GM18873 (cell line): ENCODE results near the gene ACAP3.

Source experiments
- ATAC-seq: cut with Tn5 transposase; IDR thresholded peaks from one replicate; pipeline ENCODE4 v1.9.1; 2021; ENCODE audit warnings: mild to moderate bottlenecking, moderate library complexity, moderate number of reproducible peaks; ENCODE audit not compliant: unreplicated experiment, low FRiP score

Gene ACAP3

DNA sequence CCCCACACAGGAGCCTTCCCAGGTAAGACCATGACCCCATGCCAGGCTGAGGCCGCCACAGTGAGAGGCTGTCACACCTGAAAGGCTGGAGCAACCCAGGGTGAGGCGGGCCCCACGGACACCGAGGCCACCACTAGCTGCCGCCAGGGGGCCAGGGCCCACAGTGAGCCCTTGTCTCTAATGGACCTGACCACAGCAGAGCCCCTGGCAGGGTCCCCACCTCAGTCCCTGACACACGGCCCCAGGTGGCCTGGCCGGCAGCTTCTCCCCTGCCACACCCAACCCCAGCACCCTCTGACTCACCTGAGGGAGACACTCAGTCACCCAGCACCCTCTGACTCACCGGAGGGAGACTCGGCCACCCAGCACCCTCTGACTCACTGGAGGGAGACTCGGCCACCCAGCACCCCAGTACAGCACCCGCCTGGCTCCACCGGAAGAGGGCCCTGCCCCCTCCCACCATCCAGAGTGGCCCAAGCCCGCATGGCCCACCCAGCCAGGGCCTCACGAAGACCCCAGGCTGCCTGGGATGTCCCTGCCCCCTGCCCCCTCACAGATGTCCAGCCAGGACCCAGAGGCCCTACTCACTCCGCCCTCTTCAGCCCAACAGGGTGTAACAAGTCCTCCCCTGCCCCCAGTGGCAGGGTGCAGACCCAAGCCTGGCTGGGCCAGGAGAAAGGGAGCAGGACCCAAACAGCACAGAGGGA, 37.1 kb upstream of the ACAP3 start:
- no peak for ATAC-seq

DNA sequence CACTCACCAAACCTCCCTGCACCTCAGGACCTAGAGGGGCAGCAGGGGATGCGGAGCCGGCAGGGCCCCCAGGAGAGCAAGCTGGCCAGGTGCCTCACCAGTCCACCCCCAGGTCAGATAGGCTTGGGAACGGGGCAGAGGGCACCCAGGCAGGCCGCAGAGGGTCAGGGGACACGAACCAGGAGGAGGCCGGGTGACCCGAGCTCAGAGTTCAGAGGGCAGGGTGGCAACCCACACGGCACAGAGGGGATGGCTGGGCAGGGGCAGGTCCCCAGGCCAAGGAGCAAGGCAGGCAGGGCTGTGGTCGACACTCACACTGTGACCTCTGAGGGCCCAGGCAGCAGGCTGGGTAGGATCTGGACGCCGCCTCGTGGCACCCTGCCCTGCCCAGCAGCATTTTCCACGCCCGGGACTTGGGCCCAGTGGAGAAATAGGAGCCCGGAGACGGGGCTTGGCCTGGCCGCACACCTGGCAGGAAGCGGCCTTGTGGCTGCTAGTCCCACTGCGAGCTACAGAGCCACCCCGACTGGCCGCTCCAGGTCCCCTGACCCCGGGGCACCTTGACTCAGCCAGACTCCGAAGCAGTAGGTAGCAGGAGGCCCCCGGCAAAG, 36.2 kb upstream of the ACAP3 start:
- no peak for ATAC-seq

DNA sequence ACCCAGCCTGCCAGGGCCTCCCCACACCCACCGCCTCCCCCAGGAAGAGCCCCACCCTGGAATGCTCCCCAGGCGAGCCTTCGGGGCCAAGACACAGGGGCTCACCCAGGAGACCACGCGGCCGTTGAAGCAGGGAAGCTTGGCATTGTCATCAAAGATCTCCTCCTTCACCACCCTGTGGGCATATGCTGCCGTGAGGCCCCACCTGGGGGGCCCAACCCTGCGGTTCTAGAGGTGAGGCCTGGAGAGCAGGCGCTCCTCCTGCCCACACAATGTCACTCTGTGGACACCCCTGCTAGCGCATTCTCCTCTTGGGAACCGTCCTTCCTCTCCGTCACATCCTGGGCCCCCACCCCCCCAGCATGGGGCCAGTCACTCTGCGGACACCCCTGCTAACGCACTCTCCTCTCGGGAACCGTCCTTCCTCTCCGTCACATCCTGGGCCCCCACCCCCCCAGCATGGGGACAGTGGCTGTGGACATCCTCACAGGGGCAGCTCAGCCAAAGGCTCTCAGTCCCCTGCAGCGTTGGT, 34.9 kb upstream of the ACAP3 start:
- no peak for ATAC-seq

DNA sequence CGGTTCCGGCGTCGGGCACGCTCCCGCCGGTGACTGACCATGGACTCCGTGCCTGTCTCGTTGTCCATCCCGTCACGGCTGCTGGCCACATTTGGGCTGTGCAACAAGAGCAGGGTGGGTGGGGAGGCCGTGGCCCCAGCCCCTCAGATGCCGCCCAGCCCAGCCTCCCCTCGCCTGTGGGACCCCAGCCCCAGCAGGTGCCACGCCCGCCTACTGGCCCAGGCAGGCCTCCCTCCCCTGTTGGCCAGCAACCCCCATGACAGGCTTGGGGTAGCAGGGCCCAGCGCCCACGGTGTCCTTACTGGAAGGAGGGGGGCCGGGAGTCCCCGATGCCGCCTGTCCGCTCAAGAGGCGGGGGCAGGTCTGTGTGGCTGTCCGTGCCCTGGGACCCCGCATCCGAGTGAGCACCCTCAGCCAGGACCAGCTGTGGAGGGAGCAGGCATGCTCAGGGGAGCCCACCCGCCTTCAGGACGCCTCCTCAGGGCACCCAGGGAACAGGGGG, 34.4 kb upstream of the ACAP3 start:
- ATAC-seq, result no peak

DNA sequence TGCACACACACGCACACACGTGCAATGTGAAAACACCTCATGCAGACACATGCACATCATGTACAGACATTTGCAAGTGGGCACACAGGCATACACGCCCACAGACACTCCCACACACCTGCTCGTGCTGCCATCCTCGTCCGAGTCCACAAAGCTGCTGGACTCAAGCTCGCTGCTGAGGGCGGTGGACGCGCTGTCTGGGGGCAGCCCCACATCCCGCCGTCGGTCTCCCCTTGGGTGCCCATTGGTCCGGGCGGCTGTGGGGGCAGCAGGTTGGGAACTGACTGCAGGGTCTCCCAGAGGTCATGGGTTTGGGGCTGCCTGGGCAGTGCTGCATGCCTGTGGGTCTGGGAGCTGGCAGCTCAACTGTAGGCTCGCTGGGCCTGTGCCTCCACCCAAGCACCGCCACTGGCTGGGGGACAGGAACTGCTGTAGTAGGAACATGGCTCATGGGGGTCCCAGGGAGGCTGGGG, 33.9 kb upstream of the ACAP3 start:
- ATAC-seq, result no peak

DNA sequence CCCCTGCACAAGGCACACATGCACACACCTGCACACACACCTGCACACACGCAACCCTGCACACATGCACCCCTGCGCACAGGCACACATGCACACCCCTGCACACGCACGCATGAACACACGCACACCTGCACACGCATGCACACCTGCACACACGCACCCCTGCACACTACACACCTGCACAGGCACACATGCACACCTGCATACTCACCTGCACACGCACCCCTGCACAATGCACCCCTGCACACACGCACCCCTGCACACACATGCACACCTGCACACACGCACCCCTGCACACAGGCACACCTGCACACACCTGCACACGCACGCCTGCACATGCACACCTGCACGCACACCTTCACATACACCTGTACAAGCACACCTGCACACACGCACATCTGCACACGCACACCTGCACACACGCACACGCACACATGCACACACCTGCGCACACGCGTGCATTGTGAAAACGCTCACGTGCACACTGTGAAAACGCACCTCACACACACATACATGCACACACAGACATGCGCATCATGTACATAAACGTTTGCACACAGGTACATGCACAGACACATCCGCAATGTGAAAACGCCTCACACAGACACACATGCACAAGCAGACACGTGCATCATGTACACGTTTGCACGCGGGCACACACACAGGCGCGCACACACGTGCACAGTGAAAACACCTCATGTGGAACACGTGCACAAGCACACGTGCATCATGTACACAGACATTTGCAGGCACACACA, 33.2 kb upstream of the ACAP3 start:
- no peak for ATAC-seq

DNA sequence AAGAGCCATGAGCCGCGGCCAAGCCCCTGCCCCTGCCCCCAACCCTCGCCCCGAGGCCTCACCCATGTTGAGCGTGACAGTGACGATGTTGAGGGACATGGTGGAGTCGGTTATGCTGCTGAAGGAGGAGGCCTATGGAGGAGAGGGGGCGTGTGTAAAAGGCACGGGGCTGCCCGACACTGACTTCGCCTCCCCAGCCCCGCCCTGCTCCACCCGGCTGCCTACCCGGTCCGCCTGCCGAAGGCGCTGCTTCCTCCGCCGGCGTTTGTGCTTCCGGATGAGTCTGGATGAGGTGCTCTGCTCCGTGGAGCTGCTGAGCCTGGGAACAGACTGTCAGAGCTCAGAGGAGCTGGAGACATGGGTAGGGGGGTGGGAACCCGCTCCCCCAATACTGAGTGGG, 32.5 kb upstream of the ACAP3 start:
- no peak for ATAC-seq

DNA sequence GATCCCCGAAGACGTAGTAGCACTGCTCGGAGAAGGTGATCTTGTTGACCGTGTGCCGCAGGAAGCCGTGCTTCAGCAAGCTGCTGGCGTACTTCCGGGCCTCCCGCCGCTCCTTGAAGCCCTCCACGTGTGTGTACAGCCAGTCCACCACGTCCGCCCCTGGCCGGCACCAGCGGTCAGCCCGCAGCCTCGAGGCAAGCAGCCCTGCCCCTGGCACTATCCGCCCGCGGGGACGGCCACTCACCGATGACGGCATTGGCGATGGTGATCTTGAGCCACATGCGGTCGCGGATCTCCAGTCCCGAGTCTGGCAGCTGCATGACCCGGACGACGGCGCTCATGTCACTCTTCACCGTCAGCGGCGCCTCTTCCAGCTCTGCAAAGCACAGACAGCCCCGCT, 30.5 kb upstream of the ACAP3 start:
- ATAC-seq, result no peak

DNA sequence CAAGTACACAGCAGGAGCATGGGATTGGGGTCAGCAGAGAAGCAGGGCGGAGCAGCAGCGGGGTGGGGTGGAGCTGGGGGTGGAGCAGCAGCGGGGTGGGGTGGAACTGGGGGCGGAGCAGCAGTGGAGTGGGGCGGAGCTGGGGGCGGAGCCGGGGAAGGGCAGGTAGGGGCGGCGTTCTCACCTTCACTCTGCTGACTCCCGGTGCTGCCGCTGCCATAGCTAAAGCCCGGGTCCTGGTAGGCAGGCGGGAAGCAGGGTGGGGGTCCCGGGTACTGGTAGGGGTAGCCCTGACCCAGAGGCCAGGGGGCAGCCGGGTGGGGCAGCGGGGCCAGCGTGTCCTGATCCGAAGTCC, 30.0 kb upstream of the ACAP3 start:
- ATAC-seq, result no peak

DNA sequence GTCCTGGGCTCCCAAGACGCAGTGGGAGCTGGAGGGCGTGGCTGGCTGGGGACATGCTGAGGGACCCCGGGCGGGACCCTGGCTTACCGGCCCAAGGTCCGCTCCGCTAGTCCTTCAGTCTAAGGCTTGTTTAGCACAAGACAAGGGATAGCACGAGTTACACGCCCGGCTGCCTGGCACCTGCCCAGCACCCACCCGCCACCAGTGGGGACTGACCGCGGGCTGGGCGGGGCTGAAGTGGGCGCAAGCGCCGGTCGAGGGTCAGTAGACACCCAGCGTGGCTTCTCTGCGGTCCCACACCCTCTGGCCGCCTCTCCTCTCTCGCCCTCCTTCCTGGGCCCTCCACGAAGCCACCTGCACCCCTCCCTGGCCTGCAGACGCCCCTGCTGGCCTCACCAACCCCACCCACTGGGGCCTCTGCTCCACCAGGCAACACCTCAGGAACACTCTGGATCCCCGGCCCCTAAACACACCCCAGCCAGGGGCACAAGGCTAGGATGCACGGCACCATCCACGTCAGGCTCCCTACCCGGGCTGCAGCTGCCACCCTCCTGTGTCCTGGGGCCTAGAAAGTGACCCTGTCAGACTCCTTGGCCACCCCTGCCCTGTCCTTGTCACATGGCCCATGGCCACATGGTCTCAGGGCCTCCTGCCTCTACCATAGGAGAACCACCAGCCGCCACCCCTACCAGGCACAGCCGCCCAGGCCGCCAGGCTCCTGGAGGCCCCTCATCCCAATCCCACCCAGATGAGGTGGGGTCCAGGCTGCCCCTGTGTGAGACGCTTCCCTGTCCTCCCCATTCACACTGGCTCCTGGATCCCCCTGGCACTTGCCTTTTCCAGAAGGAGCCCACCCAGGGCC, 29.4 kb upstream of the ACAP3 start:
- no peak for ATAC-seq

DNA sequence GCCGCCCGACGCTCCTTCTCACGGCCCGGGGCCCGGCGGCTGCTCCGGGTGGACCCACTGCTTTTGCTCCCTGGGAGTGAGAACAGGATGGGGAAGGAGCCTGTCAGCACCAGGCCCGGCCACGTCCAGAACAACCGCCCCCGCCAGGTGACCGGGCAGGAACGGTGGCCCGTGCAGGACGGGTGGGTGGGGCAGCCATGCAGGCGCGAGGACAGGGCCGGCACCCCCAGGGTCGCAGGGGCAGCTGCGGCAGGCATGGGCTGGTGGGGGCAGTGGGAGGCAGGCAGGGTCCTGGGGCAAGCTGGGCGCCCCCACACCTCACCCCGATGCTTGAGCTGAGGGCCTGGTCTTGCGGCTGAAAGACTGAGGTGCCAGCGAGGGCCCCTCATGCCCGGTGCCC, 28.7 kb upstream of the ACAP3 start:
- ATAC-seq, result no peak

DNA sequence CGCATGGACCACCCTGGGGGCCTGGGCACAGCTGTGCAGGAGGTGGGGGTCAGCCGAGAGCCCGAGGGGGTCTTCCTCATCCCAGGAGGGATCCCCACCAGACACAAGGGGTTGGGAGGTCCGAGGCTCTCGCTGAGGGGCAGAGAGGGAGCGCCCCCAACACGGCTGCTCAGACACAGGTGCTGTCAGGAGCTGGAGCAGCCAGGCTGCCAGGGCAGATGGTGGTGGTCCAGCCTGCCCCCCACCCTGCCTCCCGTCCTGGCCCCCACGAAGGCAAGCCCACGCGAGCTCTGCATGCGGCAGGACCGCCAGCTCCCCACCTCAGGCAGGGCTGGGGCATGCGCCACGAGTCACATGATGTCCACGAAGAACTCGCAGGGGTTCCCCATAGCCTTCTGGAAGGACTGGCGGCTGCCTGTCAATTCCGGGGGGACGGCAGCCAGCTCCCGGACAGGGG, 28.1 kb upstream of the ACAP3 start:
- no peak for ATAC-seq

DNA sequence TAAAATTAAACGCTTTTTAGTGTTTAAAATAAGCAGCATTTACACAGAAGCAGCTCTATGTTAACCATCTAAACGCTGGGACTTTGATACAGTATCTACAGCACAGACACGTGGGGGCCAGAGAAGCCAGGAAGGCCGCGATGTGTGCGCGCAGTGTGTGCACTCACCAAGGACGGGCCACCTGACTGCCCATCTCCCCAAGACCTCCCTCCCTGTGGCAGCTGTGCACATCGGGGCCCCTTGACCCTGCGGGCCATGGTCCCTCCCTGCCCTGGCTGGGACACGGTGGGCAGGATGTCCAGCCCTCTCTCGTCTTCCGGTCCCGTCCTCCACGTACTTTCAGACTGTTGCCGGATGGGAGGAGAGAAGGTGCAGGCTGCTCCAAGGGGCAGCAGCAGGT, 27.6 kb upstream of the ACAP3 start:
- ATAC-seq, result no peak

DNA sequence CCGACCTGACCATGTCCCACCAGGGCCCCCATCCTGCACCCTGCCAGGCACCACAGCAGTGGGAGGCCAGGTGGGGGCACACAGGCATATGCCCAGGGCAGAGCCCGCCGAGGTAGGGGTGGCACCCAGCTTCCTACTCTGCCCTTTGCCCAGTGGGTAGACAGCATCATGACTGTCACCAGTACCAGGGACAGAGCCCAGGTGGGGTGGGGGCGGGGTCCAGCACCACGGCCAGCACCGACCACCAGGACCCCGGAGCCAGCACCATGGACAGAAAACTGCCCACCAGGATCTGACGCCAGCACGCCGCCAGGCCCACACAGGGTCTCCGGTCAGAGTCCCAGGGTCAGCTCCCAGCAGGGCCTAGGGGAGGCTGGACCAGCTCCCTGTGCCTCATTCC, 27.1 kb upstream of the ACAP3 start:
- ATAC-seq, result no peak

DNA sequence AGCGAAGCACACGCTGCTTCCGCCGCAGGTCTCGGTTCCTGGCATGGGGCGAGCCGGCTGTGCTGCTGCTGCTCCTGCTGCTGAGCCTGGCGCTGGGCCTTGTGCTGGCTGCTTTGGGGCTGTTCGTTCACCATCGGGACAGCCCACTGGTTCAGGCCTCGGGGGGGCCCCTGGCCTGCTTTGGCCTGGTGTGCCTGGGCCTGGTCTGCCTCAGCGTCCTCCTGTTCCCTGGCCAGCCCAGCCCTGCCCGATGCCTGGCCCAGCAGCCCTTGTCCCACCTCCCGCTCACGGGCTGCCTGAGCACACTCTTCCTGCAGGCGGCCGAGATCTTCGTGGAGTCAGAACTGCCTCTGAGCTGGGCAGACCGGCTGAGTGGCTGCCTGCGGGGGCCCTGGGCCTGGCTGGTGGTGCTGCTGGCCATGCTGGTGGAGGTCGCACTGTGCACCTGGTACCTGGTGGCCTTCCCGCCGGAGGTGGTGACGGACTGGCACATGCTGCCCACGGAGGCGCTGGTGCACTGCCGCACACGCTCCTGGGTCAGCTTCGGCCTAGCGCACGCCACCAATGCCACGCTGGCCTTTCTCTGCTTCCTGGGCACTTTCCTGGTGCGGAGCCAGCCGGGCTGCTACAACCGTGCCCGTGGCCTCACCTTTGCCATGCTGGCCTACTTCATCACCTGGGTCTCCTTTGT, 26.0 kb upstream of the ACAP3 start:
- no peak for ATAC-seq

DNA sequence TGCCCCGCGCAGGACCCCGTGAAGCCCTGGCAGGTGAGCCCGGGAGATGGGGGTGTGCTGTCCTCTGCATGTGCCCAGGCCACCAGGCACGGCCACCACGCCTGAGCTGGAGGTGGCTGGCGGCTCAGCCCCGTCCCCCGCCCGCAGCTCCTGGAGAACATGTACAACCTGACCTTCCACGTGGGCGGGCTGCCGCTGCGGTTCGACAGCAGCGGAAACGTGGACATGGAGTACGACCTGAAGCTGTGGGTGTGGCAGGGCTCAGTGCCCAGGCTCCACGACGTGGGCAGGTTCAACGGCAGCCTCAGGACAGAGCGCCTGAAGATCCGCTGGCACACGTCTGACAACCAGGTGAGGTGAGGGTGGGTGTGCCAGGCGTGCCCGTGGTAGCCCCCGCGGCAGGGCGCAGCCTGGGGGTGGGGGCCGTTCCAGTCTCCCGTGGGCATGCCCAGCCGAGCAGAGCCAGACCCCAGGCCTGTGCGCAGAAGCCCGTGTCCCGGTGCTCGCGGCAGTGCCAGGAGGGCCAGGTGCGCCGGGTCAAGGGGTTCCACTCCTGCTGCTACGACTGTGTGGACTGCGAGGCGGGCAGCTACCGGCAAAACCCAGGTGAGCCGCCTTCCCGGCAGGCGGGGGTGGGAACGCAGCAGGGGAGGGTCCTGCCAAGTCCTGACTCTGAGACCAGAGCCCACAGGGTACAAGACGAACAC, 25.2 kb upstream of the ACAP3 start:
- ATAC-seq, result no peak

DNA sequence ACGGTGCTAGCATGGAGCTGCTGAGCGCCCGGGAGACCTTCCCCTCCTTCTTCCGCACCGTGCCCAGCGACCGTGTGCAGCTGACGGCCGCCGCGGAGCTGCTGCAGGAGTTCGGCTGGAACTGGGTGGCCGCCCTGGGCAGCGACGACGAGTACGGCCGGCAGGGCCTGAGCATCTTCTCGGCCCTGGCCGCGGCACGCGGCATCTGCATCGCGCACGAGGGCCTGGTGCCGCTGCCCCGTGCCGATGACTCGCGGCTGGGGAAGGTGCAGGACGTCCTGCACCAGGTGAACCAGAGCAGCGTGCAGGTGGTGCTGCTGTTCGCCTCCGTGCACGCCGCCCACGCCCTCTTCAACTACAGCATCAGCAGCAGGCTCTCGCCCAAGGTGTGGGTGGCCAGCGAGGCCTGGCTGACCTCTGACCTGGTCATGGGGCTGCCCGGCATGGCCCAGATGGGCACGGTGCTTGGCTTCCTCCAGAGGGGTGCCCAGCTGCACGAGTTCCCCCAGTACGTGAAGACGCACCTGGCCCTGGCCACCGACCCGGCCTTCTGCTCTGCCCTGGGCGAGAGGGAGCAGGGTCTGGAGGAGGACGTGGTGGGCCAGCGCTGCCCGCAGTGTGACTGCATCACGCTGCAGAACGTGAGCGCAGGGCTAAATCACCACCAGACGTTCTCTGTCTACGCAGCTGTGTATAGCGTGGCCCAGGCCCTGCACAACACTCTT, 24.5 kb upstream of the ACAP3 start:
- ATAC-seq, result no peak
